Activated T-cell treated with anti-CD3 and anti-CD28 coated beads, Interleukin-2, amount 50 U/mL, for 4 hours (primary cell): ENCODE data around the gene SH2D7. TPM values are rescaled to one million over a fixed set of nuclear protein-coding genes. Genes with fewer than 3 reads are reported as not detected.

Experiments
- ATAC-seq, 2 donors: fragments of 200-7000 bp; cut with Tn5 transposase; one replicate each; pipeline ENCODE4 v1.10.0; 2021
- DNase-seq: peaks from one replicate; pipeline ENCODE4 v3.0.0-alpha.2; 2020
- H3K27me3 Mint-ChIP-seq: one replicate; pipeline ENCODE4 v1.8.0; 2021; ENCODE audit warnings: low read depth, mixed read lengths
- H3K36me3 Mint-ChIP-seq: one replicate; pipeline ENCODE4 v1.8.0; 2022; ENCODE audit warnings: mixed read lengths; ENCODE audit not compliant: insufficient read depth
- H3K4me1 Mint-ChIP-seq: one replicate; pipeline ENCODE4 v1.8.0; 2021; ENCODE audit warnings: low read depth, mixed read lengths
- H3K4me3 Mint-ChIP-seq: one replicate; pipeline ENCODE4 v1.8.0; 2021; ENCODE audit warnings: mild to moderate bottlenecking, moderate library complexity, mixed read lengths
- H3K9me3 Mint-ChIP-seq: one replicate; pipeline ENCODE4 v1.8.0; 2021; ENCODE audit warnings: mixed read lengths
- total RNA-seq, 3 donors: library from RNA; stranded (reverse); gene quantifications; one replicate each; pipeline ENCODE4 v1.2.1, GENCODE V29; 2021

Gene SH2D7
- total RNA-seq, 3 donors from 2014 or later, result not detected

GRCh38 chr15:78110916-78111475, 18.6 kb downstream of the SH2D7 start:
- peaks cover 7% of the 10 kb centered on the region for H3K4me1 Mint-ChIP-seq

GRCh38 chr15:78111788-78112187, 19.4 kb downstream of the SH2D7 start:
- Mint-ChIP-seq H3K4me1 (no peaks in the 10 kb centered on the region), H3K9me3 (no peaks in the 10 kb centered on the region), H3K4me3 (no peak overlapping the region), H3K27me3 (no peaks in the 10 kb centered on the region), H3K36me3 (no peaks in the 10 kb centered on the region)
- ATAC-seq (no peak), DNase-seq (no peak)

More at GRCh38 chr15:78110916-78111475, 18.6 kb downstream of the SH2D7 start:
- H3K9me3 Mint-ChIP-seq, result no peaks in the 10 kb centered on the region
- ATAC-seq (no peak), DNase-seq (no peak)
- H3K27me3 Mint-ChIP-seq, result no peaks in the 10 kb centered on the region
- no peak overlapping the region for H3K4me3 Mint-ChIP-seq
- no peaks in the 10 kb centered on the region for H3K36me3 Mint-ChIP-seq

GRCh38 chr15:78112551-78112950, 20.2 kb downstream of the SH2D7 start:
- ATAC-seq (no peak), DNase-seq (no peak)
- Mint-ChIP-seq H3K9me3 (no peaks in the 10 kb centered on the region), H3K4me3 (no peak overlapping the region), H3K36me3 (no peaks in the 10 kb centered on the region), H3K27me3 (no peaks in the 10 kb centered on the region), H3K4me1 (no peaks in the 10 kb centered on the region)

GRCh38 chr15:78120523-78120922, 28.2 kb downstream of the SH2D7 start:
- no peak for ATAC-seq
- no peaks in the 10 kb centered on the region for H3K27me3 Mint-ChIP-seq

GRCh38 chr15:78125267-78125666, 32.9 kb downstream of the SH2D7 start:
- Mint-ChIP-seq H3K4me1 (no peaks in the 10 kb centered on the region), H3K27me3 (no peaks in the 10 kb centered on the region), H3K4me3 (no peak overlapping the region), H3K9me3 (no peaks in the 10 kb centered on the region), H3K36me3 (no peaks in the 10 kb centered on the region)
- DNase-seq (no peak), ATAC-seq (no peak)

More at GRCh38 chr15:78120523-78120922, 28.2 kb downstream of the SH2D7 start:
- Mint-ChIP-seq H3K9me3 (no peaks in the 10 kb centered on the region), H3K36me3 (no peaks in the 10 kb centered on the region), H3K4me3 (no peak overlapping the region), H3K4me1 (no peaks in the 10 kb centered on the region)
- DNase-seq, result no peak

- no peaks in the 10 kb centered on the region for H3K27me3 Mint-ChIP-seq
- no peak overlapping the region for H3K4me3 Mint-ChIP-seq
- no peaks in the 10 kb centered on the region for H3K36me3 Mint-ChIP-seq
- DNase-seq, result no peak
- peaks cover 9% of the 10 kb centered on the region for H3K4me1 Mint-ChIP-seq
- no peak for ATAC-seq
- no peaks in the 10 kb centered on the region for H3K9me3 Mint-ChIP-seq
Measured at GRCh38 chr15:78127882-78128281, 35.5 kb downstream of the SH2D7 start.

- DNase-seq, result no peak
- no peak for ATAC-seq
- H3K36me3 Mint-ChIP-seq, result no peaks in the 10 kb centered on the region
- no peaks in the 10 kb centered on the region for H3K9me3 Mint-ChIP-seq
- peaks cover 11% of the 10 kb centered on the region for H3K4me1 Mint-ChIP-seq
- H3K27me3 Mint-ChIP-seq, result no peaks in the 10 kb centered on the region
- no peak overlapping the region for H3K4me3 Mint-ChIP-seq
Measured at GRCh38 chr15:78129077-78129750, 36.9 kb downstream of the SH2D7 start.

- H3K36me3 Mint-ChIP-seq, result no peaks in the 10 kb centered on the region
- ATAC-seq, result no peak
- peak overlapping the region; percentile 74 for H3K4me3 Mint-ChIP-seq
- no peak for DNase-seq
- no peaks in the 10 kb centered on the region for H3K9me3 Mint-ChIP-seq
- H3K27me3 Mint-ChIP-seq, result no peaks in the 10 kb centered on the region
- H3K4me1 Mint-ChIP-seq, result peaks cover 11% of the 10 kb centered on the region
Measured at GRCh38 chr15:78129751-78130287, 37.5 kb downstream of the SH2D7 start.

GRCh38 chr15:78130466-78131294, 38.3 kb downstream of the SH2D7 start:
- H3K36me3 Mint-ChIP-seq, result no peaks in the 10 kb centered on the region
- H3K4me3 Mint-ChIP-seq, result peak overlapping the region; percentile 74
- no peaks in the 10 kb centered on the region for H3K9me3 Mint-ChIP-seq
- DNase-seq (peak; percentile 23), ATAC-seq (peak; percentile 51 to 59)
- no peaks in the 10 kb centered on the region for H3K27me3 Mint-ChIP-seq
- peaks cover 11% of the 10 kb centered on the region for H3K4me1 Mint-ChIP-seq

GRCh38 chr15:78131295-78132061, 39.1 kb downstream of the SH2D7 start, which contains the start of gene CIB2:
Gene CIB2, minus strand, starts transcription at chr15:78131445. Its CDS starts 230 bp downstream, at chr15:78131215.
- Mint-ChIP-seq H3K36me3 (no peaks in the 10 kb centered on the region), H3K4me3 (peak within 1 kb of the TSS; percentile 80), H3K4me1 (peaks cover 11% of the 10 kb centered on the region), H3K27me3 (no peaks in the 10 kb centered on the region), H3K9me3 (no peaks in the 10 kb centered on the region)
- peak; percentile 67 for DNase-seq
- peak; percentile 91 to 92 for ATAC-seq

GRCh38 chr15:78133801-78134200, 41.4 kb downstream of the SH2D7 start:
- Mint-ChIP-seq H3K9me3 (no peaks in the 10 kb centered on the region), H3K4me3 (no peak overlapping the region), H3K27me3 (no peaks in the 10 kb centered on the region), H3K4me1 (peaks cover 11% of the 10 kb centered on the region), H3K36me3 (no peaks in the 10 kb centered on the region)
- ATAC-seq, result no peak
- DNase-seq, result no peak

GRCh38 chr15:78139578-78139977, 47.2 kb downstream of the SH2D7 start:
- no peak for ATAC-seq
- Mint-ChIP-seq H3K36me3 (no peaks in the 10 kb centered on the region), H3K4me3 (no peak overlapping the region), H3K4me1 (no peaks in the 10 kb centered on the region), H3K9me3 (no peaks in the 10 kb centered on the region), H3K27me3 (no peaks in the 10 kb centered on the region)
- DNase-seq, result no peak

GRCh38 chr15:78140292-78140691, 47.9 kb downstream of the SH2D7 start:
- DNase-seq (no peak), ATAC-seq (no peak)
- H3K4me3 Mint-ChIP-seq, result no peak overlapping the region
- no peaks in the 10 kb centered on the region for H3K9me3 Mint-ChIP-seq
- H3K36me3 Mint-ChIP-seq, result no peaks in the 10 kb centered on the region
- no peaks in the 10 kb centered on the region for H3K4me1 Mint-ChIP-seq
- H3K27me3 Mint-ChIP-seq, result no peaks in the 10 kb centered on the region

- Mint-ChIP-seq H3K9me3 (no peaks in the 10 kb centered on the region), H3K27me3 (no peaks in the 10 kb centered on the region)
- no peak for ATAC-seq
Measured at GRCh38 chr15:78142332-78142731, 50.0 kb downstream of the SH2D7 start.

More at GRCh38 chr15:78142332-78142731, 50.0 kb downstream of the SH2D7 start:
- no peak for DNase-seq
- H3K36me3 Mint-ChIP-seq, result no peaks in the 10 kb centered on the region
- no peak overlapping the region for H3K4me3 Mint-ChIP-seq
- peaks cover 1% of the 10 kb centered on the region for H3K4me1 Mint-ChIP-seq
